Measurements from ENCODE around the gene PIGS.

DNA sequence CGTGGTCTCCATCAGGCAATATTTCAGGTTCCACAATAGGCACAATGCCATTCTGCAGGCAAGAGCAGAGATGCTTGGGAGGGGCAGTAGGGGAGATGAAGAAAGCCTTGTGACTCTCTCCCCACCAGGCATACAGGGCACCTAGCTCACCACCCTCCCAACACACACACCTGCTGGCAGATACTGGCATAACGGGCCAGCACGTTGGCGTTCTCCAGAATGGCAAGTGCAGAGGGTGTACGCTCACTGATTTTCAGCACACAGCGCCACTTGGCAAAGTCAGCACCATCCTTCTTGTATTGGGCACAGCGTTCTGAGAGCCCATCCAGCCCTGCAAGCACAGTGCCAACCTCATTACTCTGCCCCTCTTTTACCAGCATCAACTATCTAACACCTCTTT lies 3.2 kb upstream of the PIGS start:
- TF ChIP-seq, protein P1, sequence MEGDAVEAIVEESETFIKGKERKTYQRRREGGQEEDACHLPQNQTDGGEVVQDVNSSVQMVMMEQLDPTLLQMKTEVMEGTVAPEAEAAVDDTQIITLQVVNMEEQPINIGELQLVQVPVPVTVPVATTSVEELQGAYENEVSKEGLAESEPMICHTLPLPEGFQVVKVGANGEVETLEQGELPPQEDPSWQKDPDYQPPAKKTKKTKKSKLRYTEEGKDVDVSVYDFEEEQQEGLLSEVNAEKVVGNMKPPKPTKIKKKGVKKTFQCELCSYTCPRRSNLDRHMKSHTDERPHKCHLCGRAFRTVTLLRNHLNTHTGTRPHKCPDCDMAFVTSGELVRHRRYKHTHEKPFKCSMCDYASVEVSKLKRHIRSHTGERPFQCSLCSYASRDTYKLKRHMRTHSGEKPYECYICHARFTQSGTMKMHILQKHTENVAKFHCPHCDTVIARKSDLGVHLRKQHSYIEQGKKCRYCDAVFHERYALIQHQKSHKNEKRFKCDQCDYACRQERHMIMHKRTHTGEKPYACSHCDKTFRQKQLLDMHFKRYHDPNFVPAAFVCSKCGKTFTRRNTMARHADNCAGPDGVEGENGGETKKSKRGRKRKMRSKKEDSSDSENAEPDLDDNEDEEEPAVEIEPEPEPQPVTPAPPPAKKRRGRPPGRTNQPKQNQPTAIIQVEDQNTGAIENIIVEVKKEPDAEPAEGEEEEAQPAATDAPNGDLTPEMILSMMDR (IDR thresholded peaks at IDR 0.05; ENCODE audit: low read length), result peak; percentile 5; the same call in 1 of the 2 replicates
- no peak for TF ChIP-seq EZH2 (IDR thresholded peaks at IDR 0.05; ENCODE audit: borderline replicate concordance, low read length)
